K562 (cell line): ENCODE measurements around the gene GMPR. TPM values are rescaled to one million over a fixed set of nuclear protein-coding genes. Genes with fewer than 3 reads are reported as not detected.

Experiments
- AFF1 ChIP-seq, 2 experiments: fragments of 450-650 bp; IDR thresholded peaks; 2 replicates each; pipeline ENCODE4 v1.6.1; 2018; ENCODE audit warnings: mild to moderate bottlenecking in 2 of 2, low read depth in 1 of 2; ENCODE audit not compliant: partially characterized antibody in 2 of 2
- CAMTA2 ChIP-seq: fragments of 250-450 bp; sonication (Bioruptor Pico); conservative IDR thresholded peaks from 2 replicates; pipeline ENCODE4 v1.5.1; 2022
- CSDE1 ChIP-seq, 2 experiments: fragments of 450-650 bp; IDR thresholded peaks; 2 replicates each; pipeline ENCODE4 v1.6.1; 2016; ENCODE audit warnings: mild to moderate bottlenecking in 1 of 2
- ETV1 ChIP-seq: fragments of 450-650 bp; conservative IDR thresholded peaks from 2 replicates; pipeline ENCODE4 v1.6.1; 2016; ENCODE audit warnings: missing genetic modification characterization, control low read depth, low read depth, missing compliant biosample characterization
- FOXO4 ChIP-seq: fragments of 450-650 bp; formaldehyde crosslinking; IDR thresholded peaks from 2 replicates; pipeline ENCODE4 v1.4.0; 2020; ENCODE audit warnings: mild to moderate bottlenecking, moderate library complexity
- FOXP1 ChIP-seq: sonication (generic); formaldehyde crosslinking; IDR thresholded peaks from 2 replicates; pipeline ENCODE4 v1.8.0; 2022; ENCODE audit warnings: mild to moderate bottlenecking, missing genetic modification reagents
- HDAC6 ChIP-seq: IDR thresholded peaks from 2 replicates; pipeline ENCODE4 v1.6.1; 2012; ENCODE audit warnings: low read depth, mild to moderate bottlenecking, control low read depth, inconsistent platforms, low read length, moderate library complexity
- KHSRP ChIP-seq: fragments of 450-650 bp; IDR thresholded peaks from 2 replicates; pipeline ENCODE4 v1.6.1; 2017
- KLF10 ChIP-seq: fragments of 250-450 bp; sonication (Bioruptor Pico); IDR thresholded peaks from 2 replicates; pipeline ENCODE4 v1.6.1; 2021; ENCODE audit warnings: matching md5 sums
- MLX ChIP-seq, 2 experiments: fragments of 450-650 bp in 1 of 2; sonication (generic) in 1 of 2; formaldehyde crosslinking; conservative IDR thresholded peaks; 2 replicates each; pipeline versions ENCODE4 v1.4.0 to v1.8.1; 2020 to 2022; ENCODE audit warnings: mild to moderate bottlenecking in 1 of 2, missing genetic modification reagents in 1 of 2
- MYBL2 ChIP-seq, 2 experiments: fragments of 450-650 bp in 1 of 2; sonication (generic) in 1 of 2; formaldehyde crosslinking in 1 of 2; IDR thresholded peaks; 2 replicates each; pipeline versions ENCODE4 v1.6.1 to v1.8.1; 2017 to 2022; ENCODE audit warnings: borderline replicate concordance in 1 of 2, inconsistent platforms in 1 of 2, low read depth in 1 of 2, mild to moderate bottlenecking in 1 of 2, missing genetic modification reagents in 1 of 2, moderate library complexity in 1 of 2
- PURB ChIP-seq: sonication (generic); formaldehyde crosslinking; IDR thresholded peaks from 2 replicates; pipeline ENCODE4 v1.9.0; 2021; ENCODE audit warnings: low read depth, mild to moderate bottlenecking, missing genetic modification reagents
- RBM15 ChIP-seq: fragments of 200-400 bp; formaldehyde crosslinking; IDR thresholded peaks from 2 replicates; pipeline ENCODE4 v1.6.1; 2018; ENCODE audit warnings: mild to moderate bottlenecking, low read length, moderate library complexity; ENCODE audit not compliant: insufficient read depth
- RBM34 ChIP-seq: fragments of 200-400 bp; formaldehyde crosslinking; IDR thresholded peaks from 2 replicates; pipeline ENCODE4 v1.6.1; 2018; ENCODE audit warnings: low read length, borderline replicate concordance; ENCODE audit not compliant: insufficient read depth
- RUNX1 ChIP-seq: sonication (generic); IDR thresholded peaks from 2 replicates; pipeline ENCODE4 v1.6.1; 2016; ENCODE audit warnings: antibody characterized with exemption, low read depth
- SAP30 ChIP-seq: fragments of 200-600 bp; sonication (generic); IDR thresholded peaks from 2 replicates; pipeline ENCODE4 v1.6.1; 2012; ENCODE audit warnings: borderline replicate concordance, low read depth, mild to moderate bottlenecking, moderate library complexity, low read length, control low read depth, inconsistent platforms; ENCODE audit not compliant: insufficient read depth, poor library complexity, severe bottlenecking
- polyA plus RNA-seq, 8 experiments: library from polyadenylated mRNA; depleted of rRNA in 4 of 8; stranded (reverse) in 5 of 8; unstranded in 3 of 8; fragments of >200 nt; fragmentation: Nextera tagmentation in 2 of 8; fragmentation: Illumina TruSeq in 1 of 8; extraction: Ambion mirVana in 2 of 8; extraction: Trizol in 1 of 8; gene quantifications; 2 replicates each; pipeline versions ENCODE4 v1.2.1 to v1.2.3, GENCODE V29; 2011 to 2014; ENCODE audit warnings: inconsistent platforms in 1 of 8, missing spikeins in 1 of 8
- total RNA-seq, 7 experiments: library from RNA; depleted of rRNA in 6 of 7; stranded (reverse); fragments of >200 nt in 6 of 7; fragmentation: Illumina TruSeq in 2 of 7; extraction: Trizol in 2 of 7; gene quantifications; 2 replicates each; pipeline versions ENCODE4 v1.2.1 to v1.2.3, GENCODE V29; 2011 to 2021; ENCODE audit warnings: low replicate concordance in 1 of 7
- TF ChIP-seq, protein P1 (sequence below): fragments of 250-450 bp; sonication (Bioruptor Pico); IDR thresholded peaks from 2 replicates; pipeline ENCODE4 v1.5.0; 2020; ENCODE audit warnings: mild to moderate bottlenecking

GMPR gene
- total and polyA plus RNA-seq, 9 of the 15 experiments (the other 6 are each of a cell fraction or from before 2014, with no cell fraction given) = 34.6 to 83.7 (median 49.8) TPM

DNA sequence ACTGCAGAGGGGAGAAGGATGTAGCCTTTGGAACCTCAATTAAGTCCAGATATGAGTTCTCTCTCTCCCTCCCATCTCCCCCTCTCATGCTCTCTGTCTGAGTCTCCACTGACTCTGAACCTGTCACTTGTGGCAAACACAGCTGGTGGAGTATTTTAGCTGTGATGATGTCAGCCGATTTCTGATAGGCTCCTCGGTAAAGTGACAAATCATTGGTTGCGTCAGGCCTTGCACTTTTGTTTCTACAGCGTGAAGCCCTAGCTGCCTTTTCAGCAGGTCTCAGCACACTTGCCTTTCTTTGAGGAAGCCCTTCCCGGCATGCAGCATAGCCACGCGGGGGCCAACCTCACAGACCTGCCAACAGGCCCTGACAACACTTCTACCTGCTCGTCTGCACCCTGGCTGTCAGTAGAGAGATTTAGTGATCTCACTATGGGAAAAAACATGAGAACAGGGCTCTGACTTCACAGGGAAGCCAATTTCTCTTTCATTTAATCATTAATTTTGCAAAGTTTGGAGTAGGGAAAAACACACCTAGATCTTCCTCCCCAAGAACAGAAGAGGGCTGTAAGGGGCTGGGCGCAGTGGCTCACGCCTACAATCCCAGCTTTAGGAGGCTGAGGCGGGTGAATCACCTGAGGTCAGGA is 84.4 kb downstream of the GMPR start (continued):
- TF ChIP-seq FOXP1 (CRISPR knock-in tag) (no peak), MYBL2 (IDR thresholded peaks at IDR 0.05; ENCODE audit: low read depth) (no peak), MYBL2 (CRISPR knock-in tag; IDR thresholded peaks at IDR 0.05; ENCODE audit: borderline replicate concordance) (no peak), KHSRP (no peak), CAMTA2 (CRISPR knock-in tag) (no peak), RBM15 (no peak), AFF1 (IDR thresholded peaks at IDR 0.05; ENCODE audit: low read depth in 1 of 2, partially characterized antibody in 2 of 2) (peak in 1 of 2 experiments; percentile 75), FOXO4 (CRISPR knock-in tag) (no peak), ETV1 (tag) (peak; percentile 59), RUNX1 (no peak), CSDE1 (IDR thresholded peaks at IDR 0.05) (no peak), HDAC6 (no peak), KLF10 (CRISPR knock-in tag) (no peak), SAP30 (peak; percentile 30), MLX (CRISPR knock-in tag; conservative IDR thresholded peaks at IDR 0.05) (no peak), RBM34 (no peak), PURB (CRISPR knock-in tag) (no peak)
- TF ChIP-seq, protein P1, sequence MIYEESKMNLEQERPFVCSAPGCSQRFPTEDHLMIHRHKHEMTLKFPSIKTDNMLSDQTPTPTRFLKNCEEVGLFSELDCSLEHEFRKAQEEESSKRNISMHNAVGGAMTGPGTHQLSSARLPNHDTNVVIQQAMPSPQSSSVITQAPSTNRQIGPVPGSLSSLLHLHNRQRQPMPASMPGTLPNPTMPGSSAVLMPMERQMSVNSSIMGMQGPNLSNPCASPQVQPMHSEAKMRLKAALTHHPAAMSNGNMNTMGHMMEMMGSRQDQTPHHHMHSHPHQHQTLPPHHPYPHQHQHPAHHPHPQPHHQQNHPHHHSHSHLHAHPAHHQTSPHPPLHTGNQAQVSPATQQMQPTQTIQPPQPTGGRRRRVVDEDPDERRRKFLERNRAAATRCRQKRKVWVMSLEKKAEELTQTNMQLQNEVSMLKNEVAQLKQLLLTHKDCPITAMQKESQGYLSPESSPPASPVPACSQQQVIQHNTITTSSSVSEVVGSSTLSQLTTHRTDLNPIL (CRISPR knock-in tag) = no peak
